ENCODE measurements around the gene LCE1B. TPM values are rescaled to one million over a fixed set of nuclear protein-coding genes. Genes with fewer than 3 reads are reported as not detected.

The LCE1B gene
- total RNA-seq, 1 experiment from 2014 or later = not detected

GRCh38 chr1:152823294-152823693, 11.5 kb downstream of the LCE1B start:
- no peak overlapping the region for H3K23ac ChIP-seq (ENCODE audit: insufficient read length, low read depth, low read length)
- no peak overlapping the region for H3K9ac ChIP-seq (ENCODE audit: extremely low read depth, insufficient read length, low read length)
- no peak overlapping the region for H3K27ac ChIP-seq (ENCODE audit: insufficient read length, low read depth, low read length)
- no peaks in the 10 kb centered on the region for H3K27me3 ChIP-seq (ENCODE audit: insufficient read depth, low read length)
- no peak overlapping the region for H2BK15ac ChIP-seq (ENCODE audit: low read depth, low read length)
- Mint-ChIP-seq H3K9me3 (peaks cover 71 to 78% of the 10 kb centered on the region in 2 experiments), H3K4me3 (no peak overlapping the region), H3K27ac (no peak overlapping the region), H3K36me3 (ENCODE audit: insufficient read depth in 1 of 3, low read depth in 3 of 3) (peaks cover 4 to 21% (median 6%) of the 10 kb centered on the region in 3 experiments; a peak in 5 of 7 replicates), H3K4me1 (no peaks in the 10 kb centered on the region), H3K27me3 (ENCODE audit: low read depth) (peaks cover 5% of the 10 kb centered on the region)
- no peaks in the 10 kb centered on the region for H3K79me2 ChIP-seq (ENCODE audit: insufficient read depth, low read length)
- peaks cover 58% of the 10 kb centered on the region for H3K9me3 ChIP-seq (ENCODE audit: control insufficient read depth, low read depth, low read length)
- H3K4ac ChIP-seq (ENCODE audit: low read depth, low read length) = no peak overlapping the region
- WGBS (ENCODE audit: extremely low coverage, insufficient read length, low lambda C conversion rate) = no CpG with 5 or more reads among the region's 5 CpGs
- no peaks in the 10 kb centered on the region for H3K79me1 ChIP-seq (ENCODE audit: insufficient read depth, low read depth, low read length, poor library complexity, severe bottlenecking)
- H4K5ac ChIP-seq (ENCODE audit: insufficient read length, low read depth, low read length) = no peak overlapping the region
- DNase-seq = no peak
- H3K23me2 ChIP-seq (ENCODE audit: insufficient read length, low read depth, low read length, poor library complexity, severe bottlenecking) = peaks cover 2% of the 10 kb centered on the region
- H3K18ac ChIP-seq (ENCODE audit: insufficient read length, low read depth, low read length) = no peak overlapping the region
- H3K14ac ChIP-seq (ENCODE audit: insufficient read depth, low read length) = no peak overlapping the region
- H3K4me1 ChIP-seq (ENCODE audit: insufficient read depth, low read length) = no peaks in the 10 kb centered on the region
- H4K91ac ChIP-seq (ENCODE audit: insufficient read length, low read depth, low read length) = no peak overlapping the region
- H2BK12ac ChIP-seq (ENCODE audit: insufficient read length, low read depth, low read length) = no peak overlapping the region
- H2AFZ ChIP-seq (ENCODE audit: low read length) = no peak overlapping the region
- H3K4me2 ChIP-seq (ENCODE audit: insufficient read depth, insufficient read length, low read length) = no peak overlapping the region
- no peak overlapping the region for H2BK5ac ChIP-seq (ENCODE audit: insufficient read length, low read length)
- H2BK120ac ChIP-seq (ENCODE audit: low read depth, low read length, poor library complexity, severe bottlenecking) = no peak overlapping the region
- H3T11ph ChIP-seq (ENCODE audit: low read length) = no peak overlapping the region
- H2BK20ac ChIP-seq (ENCODE audit: low read depth, low read length, poor library complexity, severe bottlenecking) = no peak overlapping the region
- no peaks in the 10 kb centered on the region for H4K20me1 ChIP-seq (ENCODE audit: control insufficient read depth, insufficient read depth, insufficient read length)
- no peak overlapping the region for H4K8ac ChIP-seq (replicated peaks; ENCODE audit: insufficient read length, low read depth, low read length)
- no peak for TF ChIP-seq CTCF (conservative IDR thresholded peaks at IDR 0.05)
- H3K56ac ChIP-seq (ENCODE audit: insufficient read length, low read depth, low read length) = no peak overlapping the region
- no peak overlapping the region for H2AK5ac ChIP-seq (ENCODE audit: insufficient read length, low read length)
